Measurements from ENCODE around the gene UCN. TPM values are rescaled to one million over a fixed set of nuclear protein-coding genes. Genes with fewer than 3 reads are reported as not detected.

The UCN gene
- total RNA-seq, 5 donors from 2014 or later (not counting 1 experiment from before 2014, with no cell fraction given) = 1.8 to 7.8 (median 4.2) TPM

GRCh38 chr2:27296481-27296880 lies 11.8 kb downstream of the UCN start:
- H3K4me3 Mint-ChIP-seq = no peak overlapping the region
- CTCF ChIA-PET = no interaction called here
- H3K27me3 ChIP-seq (replicated peaks in 1 of 2; ENCODE audit: control insufficient read depth in 2 of 2, extremely low read depth in 1 of 2, insufficient read depth in 2 of 2, low read length in 1 of 2) = peaks cover 0 to 25% of the 10 kb centered on the region in 2 experiments
- no peaks in the 10 kb centered on the region for H3K9me3 ChIP-seq
- 81% methylated on average over 3 of the region's 4 CpGs for WGBS (ENCODE audit: insufficient coverage)
- H3K27me3 Mint-ChIP-seq = peaks cover 15 to 23% of the 10 kb centered on the region in 2 donors
- DNase-seq (no peak), ATAC-seq (replicated peaks in 1 of 4) (no peak)
- H3K36me3 Mint-ChIP-seq = no peaks in the 10 kb centered on the region
- H3K4me3 ChIP-seq (ENCODE audit: control insufficient read depth in 1 of 2, extremely low read depth in 1 of 2, low read length in 1 of 2) = no peak overlapping the region
- no peaks in the 10 kb centered on the region for H3K4me1 ChIP-seq (ENCODE audit: control insufficient read depth in 1 of 2, extremely low read depth in 1 of 2, insufficient read depth in 2 of 2, low read length in 2 of 2)
- no peaks in the 10 kb centered on the region for H3K4me1 Mint-ChIP-seq
- H3K27ac Mint-ChIP-seq = no peak overlapping the region
- no peaks in the 10 kb centered on the region for H3K9me3 Mint-ChIP-seq
- POLR2A ChIA-PET = no interaction called here
- H3K36me3 ChIP-seq (ENCODE audit: control insufficient read depth in 2 of 2, extremely low read depth in 1 of 2, insufficient read depth in 1 of 2, low read length in 1 of 2) = no peaks in the 10 kb centered on the region
- H3K27ac ChIP-seq (ENCODE audit: low read length) = no peak overlapping the region

GRCh38 chr2:27294928-27295327 lies 13.3 kb downstream of the UCN start:
- Mint-ChIP-seq H3K4me1 (no peaks in the 10 kb centered on the region), H3K36me3 (no peaks in the 10 kb centered on the region), H3K9me3 (no peaks in the 10 kb centered on the region), H3K4me3 (no peak overlapping the region), H3K27ac (no peak overlapping the region), H3K27me3 (peaks cover 17 to 25% of the 10 kb centered on the region in 2 donors)
- ATAC-seq (replicated peaks in 1 of 4) = no peak
- 86% methylated on average over 8 of the region's 8 CpGs for WGBS (ENCODE audit: insufficient coverage)
- no peak overlapping the region for H3K4me3 ChIP-seq (ENCODE audit: control insufficient read depth in 1 of 2, extremely low read depth in 1 of 2, low read length in 1 of 2)
- DNase-seq = no peak
- no peak overlapping the region for H3K27ac ChIP-seq (ENCODE audit: low read length)
- H3K27me3 ChIP-seq (replicated peaks in 1 of 2; ENCODE audit: control insufficient read depth in 2 of 2, extremely low read depth in 1 of 2, insufficient read depth in 2 of 2, low read length in 1 of 2) = peaks cover 0 to 25% of the 10 kb centered on the region in 2 experiments
- H3K9me3 ChIP-seq = no peaks in the 10 kb centered on the region
- H3K4me1 ChIP-seq (ENCODE audit: control insufficient read depth in 1 of 2, extremely low read depth in 1 of 2, insufficient read depth in 2 of 2, low read length in 2 of 2) = no peaks in the 10 kb centered on the region
- no peaks in the 10 kb centered on the region for H3K36me3 ChIP-seq (ENCODE audit: control insufficient read depth in 2 of 2, extremely low read depth in 1 of 2, insufficient read depth in 1 of 2, low read length in 1 of 2)
- POLR2A ChIA-PET = no interaction called here
- CTCF ChIA-PET = no interaction called here

- H3K4me1 Mint-ChIP-seq = no peaks in the 10 kb centered on the region
- peaks cover 10 to 17% of the 10 kb centered on the region in 2 donors for H3K27me3 Mint-ChIP-seq
- H3K36me3 Mint-ChIP-seq = no peaks in the 10 kb centered on the region
- DNase-seq (no peak), ATAC-seq (replicated peaks in 1 of 4) (no peak)
- no peaks in the 10 kb centered on the region for H3K36me3 ChIP-seq (ENCODE audit: control insufficient read depth in 2 of 2, extremely low read depth in 1 of 2, insufficient read depth in 1 of 2, low read length in 1 of 2)
- no peak overlapping the region for H3K27ac ChIP-seq (ENCODE audit: low read length)
- no peaks in the 10 kb centered on the region for H3K4me1 ChIP-seq (ENCODE audit: control insufficient read depth in 1 of 2, extremely low read depth in 1 of 2, insufficient read depth in 2 of 2, low read length in 2 of 2)
- CTCF ChIA-PET = interaction anchor here (1.0 to 1.2 kb wide), 2 partner anchors 11 to 12 kb away, joined by 4 to 5 read pairs; no protein-coding TSS in a partner anchor
- H3K4me3 ChIP-seq (ENCODE audit: control insufficient read depth in 1 of 2, extremely low read depth in 1 of 2, low read length in 1 of 2) = no peak overlapping the region
- no peaks in the 10 kb centered on the region for H3K9me3 ChIP-seq
- 85% methylated on average over 3 of the region's 6 CpGs for WGBS (ENCODE audit: insufficient coverage)
- no peak overlapping the region for H3K4me3 Mint-ChIP-seq
- H3K27ac Mint-ChIP-seq = no peak overlapping the region
- peaks cover 0 to 13% of the 10 kb centered on the region in 2 experiments for H3K27me3 ChIP-seq (replicated peaks in 1 of 2; ENCODE audit: control insufficient read depth in 2 of 2, extremely low read depth in 1 of 2, insufficient read depth in 2 of 2, low read length in 1 of 2)
- POLR2A ChIA-PET = no interaction called here
- H3K9me3 Mint-ChIP-seq = no peaks in the 10 kb centered on the region
Observed at GRCh38 chr2:27291865-27292264, 16.4 kb downstream of the UCN start.

- POLR2A ChIA-PET = no interaction called here
- CTCF ChIA-PET = no interaction called here
- H3K27ac Mint-ChIP-seq = no peak overlapping the region
- Histone ChIP-seq H3K27me3 (replicated peaks in 1 of 2; ENCODE audit: control insufficient read depth in 2 of 2, extremely low read depth in 1 of 2, insufficient read depth in 2 of 2, low read length in 1 of 2) (peaks cover 0 to 13% of the 10 kb centered on the region in 2 experiments), H3K4me3 (ENCODE audit: control insufficient read depth in 1 of 2, extremely low read depth in 1 of 2, low read length in 1 of 2) (no peak overlapping the region), H3K9me3 (no peaks in the 10 kb centered on the region), H3K27ac (ENCODE audit: low read length) (no peak overlapping the region), H3K4me1 (ENCODE audit: control insufficient read depth in 1 of 2, extremely low read depth in 1 of 2, insufficient read depth in 2 of 2, low read length in 2 of 2) (no peaks in the 10 kb centered on the region), H3K36me3 (ENCODE audit: control insufficient read depth in 2 of 2, extremely low read depth in 1 of 2, insufficient read depth in 1 of 2, low read length in 1 of 2) (no peaks in the 10 kb centered on the region)
- H3K27me3 Mint-ChIP-seq = peaks cover 6 to 18% of the 10 kb centered on the region in 2 donors
- 80% methylated on average over 1 of the region's 5 CpGs for WGBS (ENCODE audit: insufficient coverage)
- H3K4me3 Mint-ChIP-seq = no peak overlapping the region
- DNase-seq (no peak), ATAC-seq (replicated peaks in 1 of 4) (no peak)
- no peaks in the 10 kb centered on the region for H3K36me3 Mint-ChIP-seq
- no peaks in the 10 kb centered on the region for H3K4me1 Mint-ChIP-seq
- H3K9me3 Mint-ChIP-seq = no peaks in the 10 kb centered on the region
Observed at GRCh38 chr2:27290549-27290948, 17.7 kb downstream of the UCN start.

GRCh38 chr2:27288610-27289009 lies 19.6 kb downstream of the UCN start:
- no peaks in the 10 kb centered on the region for H3K4me1 ChIP-seq (ENCODE audit: control insufficient read depth in 1 of 2, extremely low read depth in 1 of 2, insufficient read depth in 2 of 2, low read length in 2 of 2)
- H3K9me3 ChIP-seq = no peaks in the 10 kb centered on the region
- CTCF ChIA-PET = interaction anchor here in 1 of 2 donors (1.4 kb wide), 1 partner anchor 9 kb away, joined by 4 read pairs; no protein-coding TSS in a partner anchor
- DNase-seq (no peak), ATAC-seq (replicated peaks in 1 of 4) (no peak)
- Mint-ChIP-seq H3K4me3 (no peak overlapping the region), H3K4me1 (no peaks in the 10 kb centered on the region), H3K9me3 (no peaks in the 10 kb centered on the region), H3K36me3 (no peaks in the 10 kb centered on the region), H3K27ac (no peak overlapping the region), H3K27me3 (peaks cover 6 to 18% of the 10 kb centered on the region in 2 donors)
- no peaks in the 10 kb centered on the region for H3K36me3 ChIP-seq (ENCODE audit: control insufficient read depth in 2 of 2, extremely low read depth in 1 of 2, insufficient read depth in 1 of 2, low read length in 1 of 2)
- POLR2A ChIA-PET = no interaction called here
- H3K27me3 ChIP-seq (replicated peaks in 1 of 2; ENCODE audit: control insufficient read depth in 2 of 2, extremely low read depth in 1 of 2, insufficient read depth in 2 of 2, low read length in 1 of 2) = peaks cover 0 to 12% of the 10 kb centered on the region in 2 experiments
- no CpG with 5 or more reads among the region's 3 CpGs for WGBS (ENCODE audit: insufficient coverage)
- H3K4me3 ChIP-seq (ENCODE audit: control insufficient read depth in 1 of 2, extremely low read depth in 1 of 2, low read length in 1 of 2) = no peak overlapping the region
- no peak overlapping the region for H3K27ac ChIP-seq (ENCODE audit: low read length)

GRCh38 chr2:27285481-27285880 lies 22.8 kb downstream of the UCN start:
- Mint-ChIP-seq H3K4me3 (no peak overlapping the region), H3K4me1 (no peaks in the 10 kb centered on the region), H3K9me3 (no peaks in the 10 kb centered on the region), H3K36me3 (no peaks in the 10 kb centered on the region), H3K27ac (no peak overlapping the region), H3K27me3 (peaks cover 14 to 29% of the 10 kb centered on the region in 2 donors)
- Histone ChIP-seq H3K27ac (ENCODE audit: low read length) (no peak overlapping the region), H3K36me3 (ENCODE audit: control insufficient read depth in 2 of 2, extremely low read depth in 1 of 2, insufficient read depth in 1 of 2, low read length in 1 of 2) (no peaks in the 10 kb centered on the region), H3K9me3 (no peaks in the 10 kb centered on the region), H3K27me3 (replicated peaks in 1 of 2; ENCODE audit: control insufficient read depth in 2 of 2, extremely low read depth in 1 of 2, insufficient read depth in 2 of 2, low read length in 1 of 2) (peaks cover under 1 to 25% of the 10 kb centered on the region in 2 experiments), H3K4me1 (ENCODE audit: control insufficient read depth in 1 of 2, extremely low read depth in 1 of 2, insufficient read depth in 2 of 2, low read length in 2 of 2) (no peaks in the 10 kb centered on the region), H3K4me3 (ENCODE audit: control insufficient read depth in 1 of 2, extremely low read depth in 1 of 2, low read length in 1 of 2) (no peak overlapping the region)
- no peak for DNase-seq
- 67% methylated on average over 1 of the region's 6 CpGs for WGBS (ENCODE audit: insufficient coverage)
- ChIA-PET POLR2A (no interaction called here), CTCF (interaction anchor here in 1 of 2 donors (0.6 kb wide), 1 partner anchor 65 kb away, joined by 3 read pairs; no protein-coding TSS in a partner anchor)
- no peak for ATAC-seq (replicated peaks in 1 of 4)

- Histone ChIP-seq H3K4me1 (ENCODE audit: control insufficient read depth in 1 of 2, extremely low read depth in 1 of 2, insufficient read depth in 2 of 2, low read length in 2 of 2) (no peaks in the 10 kb centered on the region), H3K4me3 (ENCODE audit: control insufficient read depth in 1 of 2, extremely low read depth in 1 of 2, low read length in 1 of 2) (no peak overlapping the region), H3K27ac (ENCODE audit: low read length) (no peak overlapping the region), H3K27me3 (replicated peaks in 1 of 2; ENCODE audit: control insufficient read depth in 2 of 2, extremely low read depth in 1 of 2, insufficient read depth in 2 of 2, low read length in 1 of 2) (peaks cover 2 to 25% of the 10 kb centered on the region in 2 experiments), H3K9me3 (no peaks in the 10 kb centered on the region), H3K36me3 (ENCODE audit: control insufficient read depth in 2 of 2, extremely low read depth in 1 of 2, insufficient read depth in 1 of 2, low read length in 1 of 2) (no peaks in the 10 kb centered on the region)
- CTCF ChIA-PET = interaction anchor here (0.6 kb wide), 3 partner anchors 13 to 120 kb away, joined by 3 to 7 read pairs (median 4); no protein-coding TSS in a partner anchor
- no peaks in the 10 kb centered on the region for H3K36me3 Mint-ChIP-seq
- H3K9me3 Mint-ChIP-seq = no peaks in the 10 kb centered on the region
- peaks cover under 1 to 2% (median 1%) of the 10 kb centered on the region in 3 donors for H3K4me1 Mint-ChIP-seq
- POLR2A ChIA-PET = no interaction called here
- no peak for ATAC-seq (replicated peaks in 1 of 4)
- peaks cover 14 to 29% of the 10 kb centered on the region in 2 donors for H3K27me3 Mint-ChIP-seq
- no peak for DNase-seq
- H3K27ac Mint-ChIP-seq = no peak overlapping the region
- H3K4me3 Mint-ChIP-seq = no peak overlapping the region
- no CpG with 5 or more reads among the region's 1 CpG for WGBS (ENCODE audit: insufficient coverage)
Observed at GRCh38 chr2:27284996-27285395, 23.2 kb downstream of the UCN start.
